ENCODE data around the gene RERE. TPM values are rescaled to one million over a fixed set of nuclear protein-coding genes. Genes with fewer than 3 reads are reported as not detected.

The RERE gene
- total RNA-seq, 1 experiment from 2014 or later, result 217 TPM

GRCh38 chr1:8349473-8349865 lies 468.0 kb downstream of the RERE start:
- no peak overlapping the region for H3K4me3 ChIP-seq (ENCODE audit: low read depth in 2 of 2, low read length in 2 of 2)
- no peaks in the 10 kb centered on the region for H3K27me3 ChIP-seq (ENCODE audit: control insufficient read depth, insufficient read depth, low read length)
- CTCF ChIA-PET, result interaction anchor here (0.6 to 1.0 kb wide), 3 partner anchors 9 to 369 kb away, joined by 3 to 5 read pairs (median 4); no protein-coding TSS in a partner anchor
- in situ Hi-C loops (cut with HindIII; ENCODE audit: low pct_unique_long_range_greater_than_20kb, low sequenced_read_pairs), result no loop called here
- POLR2A ChIA-PET, result no interaction called here
- peaks cover 14% of the 10 kb centered on the region for H3K4me1 ChIP-seq (ENCODE audit: control insufficient read depth, insufficient read depth, low read length)
- H3K27ac ChIP-seq (ENCODE audit: low read length), result peak overlapping the region; percentile 82
- no peak for ATAC-seq
- no TSS peak for BruUV-seq (replicated peaks)
- DNase-seq (ENCODE audit: low read depth, low spot score), result no peak
- TF ChIP-seq REST (IDR thresholded peaks at IDR 0.05; ENCODE audit: insufficient read depth in 1 of 2, low read depth in 2 of 2, low read length in 1 of 2) (no peak), CTCF (IDR thresholded peaks at IDR 0.05) (no peak), POLR2AphosphoS5 (IDR thresholded peaks at IDR 0.05; ENCODE audit: low read depth, low read length) (0 out of 2 replicates have a peak, but pooled peaks have one; percentile 0), SIN3A (IDR thresholded peaks at IDR 0.05; ENCODE audit: borderline replicate concordance, insufficient read depth, low read depth, low read length) (no peak), TCF7L2 (IDR thresholded peaks at IDR 0.05; ENCODE audit: low read depth, low read length) (no peak)
- intact Hi-C loops (cut with micrococcal nuclease; ENCODE audit: unreplicated experiment), result loop anchor here (5.0 kb wide), 1 partner anchor 372 kb away; no protein-coding TSS in a partner anchor
- H3K36me3 ChIP-seq (ENCODE audit: control insufficient read depth, insufficient read depth, low read length), result peaks cover 7% of the 10 kb centered on the region
- no peaks in the 10 kb centered on the region for H3K9me3 ChIP-seq (ENCODE audit: control insufficient read depth, insufficient read depth, low read depth, low read length)

- H3K27ac ChIP-seq (ENCODE audit: low read length), result peak overlapping the region; percentile 82
- TF ChIP-seq TCF7L2 (IDR thresholded peaks at IDR 0.05; ENCODE audit: low read depth, low read length), result no peak
- no peak for TF ChIP-seq SIN3A (IDR thresholded peaks at IDR 0.05; ENCODE audit: borderline replicate concordance, insufficient read depth, low read depth, low read length)
- TF ChIP-seq CTCF (IDR thresholded peaks at IDR 0.05), result peak; percentile 95
- peak; percentile 56; the same call in 1 of the 2 replicates for TF ChIP-seq POLR2AphosphoS5 (IDR thresholded peaks at IDR 0.05; ENCODE audit: low read depth, low read length)
- no peak for TF ChIP-seq REST (IDR thresholded peaks at IDR 0.05; ENCODE audit: insufficient read depth in 1 of 2, low read depth in 2 of 2, low read length in 1 of 2)
Observed at GRCh38 chr1:8348777-8349472, 468.5 kb downstream of the RERE start.

More at GRCh38 chr1:8348777-8349472, 468.5 kb downstream of the RERE start:
- Histone ChIP-seq H3K36me3 (ENCODE audit: control insufficient read depth, insufficient read depth, low read length) (peaks cover 3% of the 10 kb centered on the region; the same call in 1 of the 2 replicates), H3K9me3 (ENCODE audit: control insufficient read depth, insufficient read depth, low read depth, low read length) (no peaks in the 10 kb centered on the region), H3K4me3 (ENCODE audit: low read depth in 2 of 2, low read length in 2 of 2) (no peak overlapping the region), H3K27me3 (ENCODE audit: control insufficient read depth, insufficient read depth, low read length) (no peaks in the 10 kb centered on the region), H3K4me1 (ENCODE audit: control insufficient read depth, insufficient read depth, low read length) (peaks cover 19% of the 10 kb centered on the region)
- ATAC-seq (peak; percentile 62), DNase-seq (ENCODE audit: low read depth, low spot score) (no peak)
- intact Hi-C loops (cut with micrococcal nuclease; ENCODE audit: unreplicated experiment) (loop anchor here (5.0 kb wide), 1 partner anchor 372 kb away; no protein-coding TSS in a partner anchor), in situ Hi-C loops (cut with HindIII; ENCODE audit: low pct_unique_long_range_greater_than_20kb, low sequenced_read_pairs) (no loop called here)
- ChIA-PET CTCF (interaction anchor here (0.6 to 1.0 kb wide), 4 partner anchors 9 to 405 kb away, joined by 3 to 5 read pairs (median 4); no protein-coding TSS in a partner anchor), POLR2A (no interaction called here)
- no TSS peak for BruUV-seq (replicated peaks)

All from Panc1 (cell line).